Stimulated activated CD4-positive, alpha-beta T cell treated with anti-CD3 and anti-CD28 coated beads, TNF-alpha, amount 100 ng/mL, for 48 hours (primary cell): ENCODE results near the gene PI4K2B.
"Not testable (repeated sequence)": the region's sequence is repeated elsewhere in the genome, so short reads cannot be mapped to it uniquely, and the experiment has no call there.

Experiments
- DNase-seq, 3 donors: peaks; one replicate each; pipeline ENCODE4 v3.0.0-alpha.2; 2020; ENCODE audit warnings: low read depth in 3 of 3

The PI4K2B gene

DNA sequence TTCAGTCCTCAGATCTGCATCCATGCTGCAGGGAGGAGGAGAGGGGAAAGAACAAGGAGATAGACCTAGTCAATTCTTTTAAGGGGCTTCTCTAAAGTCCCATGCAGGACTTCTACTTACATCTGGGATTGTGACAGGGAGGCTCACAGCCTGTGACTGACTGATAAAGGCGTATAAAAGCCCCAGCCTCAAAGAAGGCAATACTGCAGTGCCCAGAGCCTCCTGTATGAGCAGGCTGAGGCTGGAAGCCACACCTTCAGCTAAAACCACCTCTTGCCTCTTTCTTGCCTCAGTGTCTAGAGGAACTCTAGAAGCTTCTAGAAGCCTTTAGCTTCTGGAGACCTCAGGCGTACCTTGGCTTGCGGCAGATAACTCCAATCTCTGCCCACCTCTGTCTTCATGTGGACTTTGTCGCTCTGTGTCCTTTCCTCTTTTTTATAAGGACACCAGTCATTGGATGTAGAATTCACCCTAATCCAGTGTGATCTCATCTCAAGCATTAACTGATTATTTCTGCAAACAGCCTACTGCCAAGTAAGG lies 72.8 kb downstream of the PI4K2B start:
- DNase-seq = no peak

- DNase-seq = no peak
Observed at GRCh38 chr4:25307596-25307995, 73.8 kb downstream of the PI4K2B start.

DNA sequence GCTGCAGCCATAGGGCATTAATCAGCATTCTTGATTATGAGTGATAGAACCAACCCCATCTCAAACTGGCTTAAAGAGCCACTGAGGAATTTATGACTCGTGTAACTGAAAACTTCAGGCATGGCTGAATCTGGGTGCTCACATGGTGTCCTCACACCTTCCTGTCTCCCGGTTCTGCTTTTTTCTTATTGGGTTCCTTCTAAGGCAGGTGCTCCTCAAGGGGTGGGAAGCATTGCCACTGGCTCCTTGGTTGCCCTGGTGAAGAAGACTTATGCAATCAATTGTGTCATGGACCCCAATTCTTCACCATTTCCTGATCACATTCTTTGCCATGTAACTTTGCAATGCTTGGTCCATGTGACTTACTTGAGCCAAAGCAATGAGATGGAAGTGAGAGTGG lies 74.5 kb downstream of the PI4K2B start:
- no peak for DNase-seq

- DNase-seq = no peak
Observed at GRCh38 chr4:25308761-25309160, 74.9 kb downstream of the PI4K2B start.

- DNase-seq = no peak
Observed at GRCh38 chr4:25310066-25310802, 76.4 kb downstream of the PI4K2B start.

DNA sequence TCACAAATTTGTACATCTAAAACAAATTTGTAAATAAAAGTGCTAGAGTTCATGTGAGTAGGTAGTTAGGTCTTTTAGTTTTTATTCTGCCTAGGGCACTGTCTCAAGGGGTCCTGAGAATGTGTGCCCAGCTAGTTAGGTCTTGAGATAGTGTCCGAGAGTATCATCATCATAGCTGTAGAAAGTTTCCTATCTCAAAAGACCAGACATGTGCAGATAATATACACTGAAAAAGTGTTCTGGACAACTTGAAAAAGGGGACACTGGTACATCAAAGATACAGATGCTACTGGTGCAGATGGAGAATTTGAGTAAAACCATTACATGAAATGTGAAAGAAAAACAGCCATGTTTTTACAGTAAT lies 77.0 kb downstream of the PI4K2B start:
- DNase-seq = no peak

GRCh38 chr4:25312496-25313200 lies 78.8 kb downstream of the PI4K2B start, which contains the start of gene ZCCHC4:
ZCCHC4 (plus strand) TSS chr4:25312774; CDS start chr4:25312810, 36 bp downstream.
- DNase-seq = peak; percentile 73 to 81 (median 75)

DNA sequence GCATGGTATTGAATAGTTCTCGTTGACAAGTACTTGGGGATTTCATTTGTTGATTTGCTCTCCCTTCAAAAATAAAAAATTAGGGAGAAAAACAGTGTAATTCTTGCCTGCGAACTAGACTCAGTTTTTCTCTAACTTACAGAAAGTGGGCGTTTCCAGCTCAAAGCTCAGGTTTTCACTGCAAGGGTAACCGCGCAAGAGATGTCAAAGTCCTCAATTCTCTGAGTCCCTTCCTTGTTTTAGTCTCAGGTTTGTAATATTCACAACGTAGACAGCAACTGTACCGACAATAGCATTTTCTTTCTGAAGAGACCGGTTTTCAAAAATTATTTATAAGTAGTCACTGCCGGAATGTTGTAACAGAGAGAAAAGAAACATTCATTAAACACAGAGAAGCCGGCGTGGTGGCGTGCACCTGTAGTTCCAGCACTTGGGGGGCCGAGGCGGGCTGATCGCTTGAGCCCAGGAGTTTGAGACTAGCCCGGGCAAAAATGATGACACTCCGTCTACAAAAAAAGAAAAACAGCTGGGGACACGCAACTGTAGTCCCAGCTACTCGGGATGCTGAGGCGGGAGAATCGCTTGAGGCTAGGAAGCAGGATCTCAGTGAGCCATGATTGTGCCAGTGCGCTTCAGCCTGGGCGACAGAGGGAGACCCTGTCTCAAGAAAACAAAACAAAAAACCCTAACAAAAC lies 79.5 kb downstream of the PI4K2B start:
- DNase-seq = no peak

GRCh38 chr4:25320336-25320735 lies 86.5 kb downstream of the PI4K2B start:
- DNase-seq = no peak

DNA sequence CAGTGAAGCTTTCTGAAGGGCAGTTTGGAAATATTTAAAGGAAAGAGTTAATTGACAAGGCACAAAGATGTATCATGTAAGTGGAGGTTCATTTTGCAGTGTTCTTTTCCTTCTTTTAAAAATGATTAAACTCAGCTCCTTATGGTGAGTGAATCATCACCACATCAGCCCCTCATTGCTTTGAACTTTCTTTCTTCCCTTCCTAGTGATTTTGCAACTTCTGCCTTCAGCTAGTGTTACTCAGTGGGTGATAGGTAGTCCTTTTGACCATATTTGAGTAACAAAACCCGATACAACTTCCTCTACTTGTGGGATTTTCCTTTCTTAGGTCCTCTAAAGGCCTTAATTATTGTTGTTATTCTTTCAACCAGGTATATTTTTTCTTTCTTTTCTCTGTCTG lies 86.9 kb downstream of the PI4K2B start:
- no peak for DNase-seq

DNA sequence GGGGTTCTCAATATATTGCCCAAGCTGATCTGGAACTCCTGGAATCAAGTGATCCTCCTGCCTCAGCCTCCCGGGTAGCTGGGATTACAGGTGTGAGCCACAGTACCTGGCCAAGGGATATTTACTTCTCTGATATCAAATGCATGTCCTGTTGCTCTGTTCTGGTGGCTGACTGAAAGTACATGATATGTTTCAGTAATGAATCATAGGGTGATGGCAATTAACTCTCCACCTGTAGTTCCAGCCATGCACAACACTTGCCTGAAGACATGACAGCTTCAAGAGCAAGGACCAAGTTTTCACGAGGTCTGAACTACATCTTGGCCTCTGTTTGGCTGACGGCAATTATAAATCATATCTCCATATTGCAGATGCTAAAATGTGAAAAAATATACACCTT lies 87.9 kb downstream of the PI4K2B start:
- DNase-seq = no peak

- DNase-seq = not testable (repeated sequence)
Observed at GRCh38 chr4:25328463-25328862, 94.6 kb downstream of the PI4K2B start.
